K562 (cell line): ENCODE data around the gene TMEM39A. TPM values are rescaled to one million over a fixed set of nuclear protein-coding genes. Genes with fewer than 3 reads are reported as not detected.

Source experiments
- ARID1B ChIP-seq: fragments of 450-650 bp; IDR thresholded peaks from 2 replicates; pipeline ENCODE4 v1.6.1; 2016; ENCODE audit warnings: antibody characterized with exemption, mild to moderate bottlenecking, inconsistent platforms
- CBFA2T3 ChIP-seq: fragments of 450-650 bp; IDR thresholded peaks from 2 replicates; pipeline ENCODE4 v1.6.1; 2017
- MEIS2 ChIP-seq: fragments of 450-650 bp; IDR thresholded peaks from 2 replicates; pipeline ENCODE4 v1.6.1; 2014; ENCODE audit warnings: mild to moderate bottlenecking; ENCODE audit not compliant: partially characterized antibody
- RAD21 ChIP-seq, 2 experiments: fragments of 250-450 bp in 1 of 2; fragments of 450-650 bp in 1 of 2; sonication (Bioruptor Pico) in 1 of 2; formaldehyde crosslinking in 1 of 2; IDR thresholded peaks in 1 of 2; conservative IDR thresholded peaks in 1 of 2; 2 replicates each; pipeline versions ENCODE4 v1.4.0 to v1.8.0; 2020 to 2022; ENCODE audit warnings: mild to moderate bottlenecking in 2 of 2, moderate library complexity in 1 of 2
- RBBP5 ChIP-seq: fragments of 200-600 bp; sonication (generic); IDR thresholded peaks from 2 replicates; pipeline ENCODE4 v1.6.1; 2012; ENCODE audit warnings: borderline replicate concordance, mild to moderate bottlenecking, low read length, control low read depth, inconsistent platforms; ENCODE audit not compliant: insufficient read depth, poor library complexity, severe bottlenecking
- SAFB2 ChIP-seq: fragments of 200-400 bp; formaldehyde crosslinking; IDR thresholded peaks from 2 replicates; pipeline ENCODE4 v1.6.1; 2018; ENCODE audit warnings: borderline replicate concordance, low read length, low read depth, moderate library complexity; ENCODE audit not compliant: severe bottlenecking
- SMAD4 ChIP-seq: fragments of 250-450 bp; sonication (Bioruptor Pico); conservative IDR thresholded peaks from 2 replicates; pipeline ENCODE4 v1.8.0; 2021; ENCODE audit warnings: inconsistent platforms, mild to moderate bottlenecking, moderate library complexity
- TEAD2 ChIP-seq: fragments of 450-650 bp; IDR thresholded peaks from 2 replicates; pipeline ENCODE4 v1.6.1; 2016; ENCODE audit warnings: missing genetic modification characterization, control low read depth, missing compliant biosample characterization
- ZNF592 ChIP-seq: fragments of 450-650 bp; IDR thresholded peaks from 2 replicates; pipeline ENCODE4 v1.6.1; 2017; ENCODE audit warnings: antibody characterized with exemption, mild to moderate bottlenecking
- polyA plus RNA-seq, 8 experiments: library from polyadenylated mRNA; depleted of rRNA in 4 of 8; stranded (reverse) in 5 of 8; unstranded in 3 of 8; fragments of >200 nt; fragmentation: Nextera tagmentation in 2 of 8; fragmentation: Illumina TruSeq in 1 of 8; extraction: Ambion mirVana in 2 of 8; extraction: Trizol in 1 of 8; gene quantifications; 2 replicates each; pipeline versions ENCODE4 v1.2.1 to v1.2.3, GENCODE V29; 2011 to 2014; ENCODE audit warnings: inconsistent platforms in 1 of 8, missing spikeins in 1 of 8
- total RNA-seq, 7 experiments: library from RNA; depleted of rRNA in 6 of 7; stranded (reverse); fragments of >200 nt in 6 of 7; fragmentation: Illumina TruSeq in 2 of 7; extraction: Trizol in 2 of 7; gene quantifications; 2 replicates each; pipeline versions ENCODE4 v1.2.1 to v1.2.3, GENCODE V29; 2011 to 2021; ENCODE audit warnings: low replicate concordance in 1 of 7
- TF ChIP-seq, protein P1 (sequence below): fragments of 450-650 bp; IDR thresholded peaks from 2 replicates; pipeline ENCODE4 v1.6.1; 2016; ENCODE audit warnings: mild to moderate bottlenecking, moderate library complexity

TMEM39A gene
- total and polyA plus RNA-seq, 9 of the 15 experiments (the other 6 are each of a cell fraction or from before 2014, with no cell fraction given), result 12.0 to 41.5 (median 15.4) TPM

GRCh38 chr3:119508172-119508845 lies 44.9 kb upstream of the TMEM39A start (continued):
- TF ChIP-seq, protein P1, sequence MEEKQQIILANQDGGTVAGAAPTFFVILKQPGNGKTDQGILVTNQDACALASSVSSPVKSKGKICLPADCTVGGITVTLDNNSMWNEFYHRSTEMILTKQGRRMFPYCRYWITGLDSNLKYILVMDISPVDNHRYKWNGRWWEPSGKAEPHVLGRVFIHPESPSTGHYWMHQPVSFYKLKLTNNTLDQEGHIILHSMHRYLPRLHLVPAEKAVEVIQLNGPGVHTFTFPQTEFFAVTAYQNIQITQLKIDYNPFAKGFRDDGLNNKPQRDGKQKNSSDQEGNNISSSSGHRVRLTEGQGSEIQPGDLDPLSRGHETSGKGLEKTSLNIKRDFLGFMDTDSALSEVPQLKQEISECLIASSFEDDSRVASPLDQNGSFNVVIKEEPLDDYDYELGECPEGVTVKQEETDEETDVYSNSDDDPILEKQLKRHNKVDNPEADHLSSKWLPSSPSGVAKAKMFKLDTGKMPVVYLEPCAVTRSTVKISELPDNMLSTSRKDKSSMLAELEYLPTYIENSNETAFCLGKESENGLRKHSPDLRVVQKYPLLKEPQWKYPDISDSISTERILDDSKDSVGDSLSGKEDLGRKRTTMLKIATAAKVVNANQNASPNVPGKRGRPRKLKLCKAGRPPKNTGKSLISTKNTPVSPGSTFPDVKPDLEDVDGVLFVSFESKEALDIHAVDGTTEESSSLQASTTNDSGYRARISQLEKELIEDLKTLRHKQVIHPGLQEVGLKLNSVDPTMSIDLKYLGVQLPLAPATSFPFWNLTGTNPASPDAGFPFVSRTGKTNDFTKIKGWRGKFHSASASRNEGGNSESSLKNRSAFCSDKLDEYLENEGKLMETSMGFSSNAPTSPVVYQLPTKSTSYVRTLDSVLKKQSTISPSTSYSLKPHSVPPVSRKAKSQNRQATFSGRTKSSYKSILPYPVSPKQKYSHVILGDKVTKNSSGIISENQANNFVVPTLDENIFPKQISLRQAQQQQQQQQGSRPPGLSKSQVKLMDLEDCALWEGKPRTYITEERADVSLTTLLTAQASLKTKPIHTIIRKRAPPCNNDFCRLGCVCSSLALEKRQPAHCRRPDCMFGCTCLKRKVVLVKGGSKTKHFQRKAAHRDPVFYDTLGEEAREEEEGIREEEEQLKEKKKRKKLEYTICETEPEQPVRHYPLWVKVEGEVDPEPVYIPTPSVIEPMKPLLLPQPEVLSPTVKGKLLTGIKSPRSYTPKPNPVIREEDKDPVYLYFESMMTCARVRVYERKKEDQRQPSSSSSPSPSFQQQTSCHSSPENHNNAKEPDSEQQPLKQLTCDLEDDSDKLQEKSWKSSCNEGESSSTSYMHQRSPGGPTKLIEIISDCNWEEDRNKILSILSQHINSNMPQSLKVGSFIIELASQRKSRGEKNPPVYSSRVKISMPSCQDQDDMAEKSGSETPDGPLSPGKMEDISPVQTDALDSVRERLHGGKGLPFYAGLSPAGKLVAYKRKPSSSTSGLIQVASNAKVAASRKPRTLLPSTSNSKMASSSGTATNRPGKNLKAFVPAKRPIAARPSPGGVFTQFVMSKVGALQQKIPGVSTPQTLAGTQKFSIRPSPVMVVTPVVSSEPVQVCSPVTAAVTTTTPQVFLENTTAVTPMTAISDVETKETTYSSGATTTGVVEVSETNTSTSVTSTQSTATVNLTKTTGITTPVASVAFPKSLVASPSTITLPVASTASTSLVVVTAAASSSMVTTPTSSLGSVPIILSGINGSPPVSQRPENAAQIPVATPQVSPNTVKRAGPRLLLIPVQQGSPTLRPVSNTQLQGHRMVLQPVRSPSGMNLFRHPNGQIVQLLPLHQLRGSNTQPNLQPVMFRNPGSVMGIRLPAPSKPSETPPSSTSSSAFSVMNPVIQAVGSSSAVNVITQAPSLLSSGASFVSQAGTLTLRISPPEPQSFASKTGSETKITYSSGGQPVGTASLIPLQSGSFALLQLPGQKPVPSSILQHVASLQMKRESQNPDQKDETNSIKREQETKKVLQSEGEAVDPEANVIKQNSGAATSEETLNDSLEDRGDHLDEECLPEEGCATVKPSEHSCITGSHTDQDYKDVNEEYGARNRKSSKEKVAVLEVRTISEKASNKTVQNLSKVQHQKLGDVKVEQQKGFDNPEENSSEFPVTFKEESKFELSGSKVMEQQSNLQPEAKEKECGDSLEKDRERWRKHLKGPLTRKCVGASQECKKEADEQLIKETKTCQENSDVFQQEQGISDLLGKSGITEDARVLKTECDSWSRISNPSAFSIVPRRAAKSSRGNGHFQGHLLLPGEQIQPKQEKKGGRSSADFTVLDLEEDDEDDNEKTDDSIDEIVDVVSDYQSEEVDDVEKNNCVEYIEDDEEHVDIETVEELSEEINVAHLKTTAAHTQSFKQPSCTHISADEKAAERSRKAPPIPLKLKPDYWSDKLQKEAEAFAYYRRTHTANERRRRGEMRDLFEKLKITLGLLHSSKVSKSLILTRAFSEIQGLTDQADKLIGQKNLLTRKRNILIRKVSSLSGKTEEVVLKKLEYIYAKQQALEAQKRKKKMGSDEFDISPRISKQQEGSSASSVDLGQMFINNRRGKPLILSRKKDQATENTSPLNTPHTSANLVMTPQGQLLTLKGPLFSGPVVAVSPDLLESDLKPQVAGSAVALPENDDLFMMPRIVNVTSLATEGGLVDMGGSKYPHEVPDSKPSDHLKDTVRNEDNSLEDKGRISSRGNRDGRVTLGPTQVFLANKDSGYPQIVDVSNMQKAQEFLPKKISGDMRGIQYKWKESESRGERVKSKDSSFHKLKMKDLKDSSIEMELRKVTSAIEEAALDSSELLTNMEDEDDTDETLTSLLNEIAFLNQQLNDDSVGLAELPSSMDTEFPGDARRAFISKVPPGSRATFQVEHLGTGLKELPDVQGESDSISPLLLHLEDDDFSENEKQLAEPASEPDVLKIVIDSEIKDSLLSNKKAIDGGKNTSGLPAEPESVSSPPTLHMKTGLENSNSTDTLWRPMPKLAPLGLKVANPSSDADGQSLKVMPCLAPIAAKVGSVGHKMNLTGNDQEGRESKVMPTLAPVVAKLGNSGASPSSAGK, result peak; percentile 27; the same call in 1 of the 2 replicates
- TF ChIP-seq SAFB2 (no peak), TEAD2 (no peak), RAD21 (CRISPR knock-in tag; conservative IDR thresholded peaks at IDR 0.05 in 1 of 2, IDR thresholded peaks at IDR 0.05 in 1 of 2) (0 out of 4 replicates have a peak, but pooled peaks of 1 of the 2 experiments have one; percentile 4), ARID1B (peak; percentile 52), ZNF592 (peak; percentile 69; the same call in 1 of the 2 replicates), MEIS2 (peak; percentile 30), RBBP5 (no peak), CBFA2T3 (peak; percentile 44), SMAD4 (CRISPR knock-in tag) (0 out of 2 replicates have a peak, but pooled peaks have one; percentile 27)
